ENCODE measurements around the gene SLC6A19.

The SLC6A19 gene

GRCh38 chr5:1167361-1167727, 34.1 kb upstream of the SLC6A19 start:
- no peak for DNase-seq

- DNase-seq, result peak; percentile 51
Measured at GRCh38 chr5:1167728-1168709, 33.4 kb upstream of the SLC6A19 start.

GRCh38 chr5:1168796-1169195, 32.6 kb upstream of the SLC6A19 start:
- DNase-seq, result no peak

- no peak for DNase-seq
Measured at GRCh38 chr5:1169211-1170115, 31.9 kb upstream of the SLC6A19 start.

- no peak for DNase-seq
Measured at GRCh38 chr5:1171340-1171941, 30.0 kb upstream of the SLC6A19 start.

GRCh38 chr5:1172007-1172581, 29.3 kb upstream of the SLC6A19 start:
- DNase-seq, result no peak

- DNase-seq, result no peak
Measured at GRCh38 chr5:1172670-1173404, 28.6 kb upstream of the SLC6A19 start.

- no peak for DNase-seq
Measured at GRCh38 chr5:1173485-1174070, 27.8 kb upstream of the SLC6A19 start.

GRCh38 chr5:1174122-1174936, 27.1 kb upstream of the SLC6A19 start:
- peak; percentile 49 for DNase-seq

- no peak for DNase-seq
Measured at GRCh38 chr5:1175015-1175414, 26.4 kb upstream of the SLC6A19 start.

GRCh38 chr5:1175801-1176472, 25.5 kb upstream of the SLC6A19 start:
- DNase-seq, result no peak

- no peak for DNase-seq
Measured at GRCh38 chr5:1176473-1177391, 24.7 kb upstream of the SLC6A19 start.

GRCh38 chr5:1177826-1178528, 23.4 kb upstream of the SLC6A19 start:
- DNase-seq, result no peak

- no peak for DNase-seq
Measured at GRCh38 chr5:1178529-1179382, 22.6 kb upstream of the SLC6A19 start.

GRCh38 chr5:1179383-1179715, 22.0 kb upstream of the SLC6A19 start:
- no peak for DNase-seq

- DNase-seq, result no peak
Measured at GRCh38 chr5:1180096-1180495, 21.3 kb upstream of the SLC6A19 start.

GRCh38 chr5:1180841-1181271, 20.5 kb upstream of the SLC6A19 start:
- no peak for DNase-seq

Measured in DMS153 (cell line).